ENCODE results near the gene PCDHGB1.
"Not testable (repeated sequence)": the region's sequence is repeated elsewhere in the genome, so short reads cannot be mapped to it uniquely, and the experiment has no call there.

Gene PCDHGB1

GRCh38 chr5:141345327-141345726, 4.6 kb upstream of the PCDHGB1 start:
- DNase-seq (ENCODE audit: low read depth, low spot score) = no peak

GRCh38 chr5:141346017-141346416, 3.9 kb upstream of the PCDHGB1 start:
- not testable (repeated sequence) for DNase-seq (ENCODE audit: low read depth, low spot score)

- DNase-seq (ENCODE audit: low read depth, low spot score) = no peak
Measured at GRCh38 chr5:141351591-141351990, 1.7 kb downstream of the PCDHGB1 start.

- DNase-seq (ENCODE audit: low read depth, low spot score) = no peak
Measured at GRCh38 chr5:141354900-141355469, 5.1 kb downstream of the PCDHGB1 start, which contains the start of gene PCDHGA4. Gene PCDHGA4, plus strand, starts transcription at chr5:141355021. Its CDS starts 87 bp downstream, at chr5:141355108.

- DNase-seq (ENCODE audit: low read depth, low spot score) = no peak
Measured at GRCh38 chr5:141355641-141356040, 5.7 kb downstream of the PCDHGB1 start.

GRCh38 chr5:141356133-141356532, 6.2 kb downstream of the PCDHGB1 start:
- no peak for DNase-seq (ENCODE audit: low read depth, low spot score)

- no peak for DNase-seq (ENCODE audit: low read depth, low spot score)
Measured at GRCh38 chr5:141356950-141357349, 7.1 kb downstream of the PCDHGB1 start.

- no peak for DNase-seq (ENCODE audit: low read depth, low spot score)
Measured at GRCh38 chr5:141359790-141360426, 10.0 kb downstream of the PCDHGB1 start, which contains the start of gene PCDHGB2. Gene PCDHGB2, plus strand, starts transcription at chr5:141359994. Its CDS starts 142 bp downstream, at chr5:141360136.

GRCh38 chr5:141360685-141361084, 10.8 kb downstream of the PCDHGB1 start:
- DNase-seq (ENCODE audit: low read depth, low spot score) = no peak

- DNase-seq (ENCODE audit: low read depth, low spot score) = no peak
Measured at GRCh38 chr5:141362719-141363118, 12.8 kb downstream of the PCDHGB1 start.

GRCh38 chr5:141363952-141364660, 14.2 kb downstream of the PCDHGB1 start, which contains the start of gene PCDHGA5:
Gene PCDHGA5, plus strand, starts transcription at chr5:141364162. Its CDS starts 169 bp downstream, at chr5:141364331.
- no peak for DNase-seq (ENCODE audit: low read depth, low spot score)

GRCh38 chr5:141366016-141366896, 16.4 kb downstream of the PCDHGB1 start:
- no peak for DNase-seq (ENCODE audit: low read depth, low spot score)

- DNase-seq (ENCODE audit: low read depth, low spot score) = no peak
Measured at GRCh38 chr5:141369994-141370848, 20.3 kb downstream of the PCDHGB1 start, which contains the start of gene PCDHGB3. Gene PCDHGB3, plus strand, starts transcription at chr5:141370242. Its CDS starts 153 bp downstream, at chr5:141370395.

GRCh38 chr5:141371572-141372475, 21.9 kb downstream of the PCDHGB1 start:
- no peak for DNase-seq (ENCODE audit: low read depth, low spot score)

- no peak for DNase-seq (ENCODE audit: low read depth, low spot score)
Measured at GRCh38 chr5:141373673-141374317, 23.9 kb downstream of the PCDHGB1 start, which contains the start of gene PCDHGA6. Gene PCDHGA6, plus strand, starts transcription at chr5:141373891. Its CDS starts 193 bp downstream, at chr5:141374084.

- no peak for DNase-seq (ENCODE audit: low read depth, low spot score)
Measured at GRCh38 chr5:141374627-141375026, 24.7 kb downstream of the PCDHGB1 start.

GRCh38 chr5:141375444-141376155, 25.7 kb downstream of the PCDHGB1 start:
- not testable (repeated sequence) for DNase-seq (ENCODE audit: low read depth, low spot score)
